ENCODE results near the gene RTF2.
"Not testable (repeated sequence)": the region's sequence is repeated elsewhere in the genome, so short reads cannot be mapped to it uniquely, and the experiment has no call there.

RTF2 gene

DNA sequence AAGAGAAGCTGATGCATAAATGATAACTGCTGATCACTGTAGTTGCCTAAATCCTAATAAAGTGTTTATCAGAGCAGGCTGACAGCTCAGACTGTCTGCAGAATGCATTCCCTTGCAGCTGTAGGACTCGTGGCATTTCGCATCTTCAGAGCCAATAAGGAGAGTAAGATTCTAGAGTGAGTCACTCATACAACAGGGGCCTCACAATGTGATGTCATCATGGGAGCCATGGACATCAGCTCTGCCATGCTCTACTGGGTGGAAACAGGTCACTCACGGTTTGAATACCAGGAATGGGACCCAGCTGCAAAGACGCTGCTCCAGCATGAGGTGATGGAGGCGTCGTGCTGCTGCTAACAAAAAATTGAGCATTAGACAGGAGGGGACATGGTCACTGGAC, 72.0 kb downstream of the RTF2 start:
- no peak for DNase-seq

DNA sequence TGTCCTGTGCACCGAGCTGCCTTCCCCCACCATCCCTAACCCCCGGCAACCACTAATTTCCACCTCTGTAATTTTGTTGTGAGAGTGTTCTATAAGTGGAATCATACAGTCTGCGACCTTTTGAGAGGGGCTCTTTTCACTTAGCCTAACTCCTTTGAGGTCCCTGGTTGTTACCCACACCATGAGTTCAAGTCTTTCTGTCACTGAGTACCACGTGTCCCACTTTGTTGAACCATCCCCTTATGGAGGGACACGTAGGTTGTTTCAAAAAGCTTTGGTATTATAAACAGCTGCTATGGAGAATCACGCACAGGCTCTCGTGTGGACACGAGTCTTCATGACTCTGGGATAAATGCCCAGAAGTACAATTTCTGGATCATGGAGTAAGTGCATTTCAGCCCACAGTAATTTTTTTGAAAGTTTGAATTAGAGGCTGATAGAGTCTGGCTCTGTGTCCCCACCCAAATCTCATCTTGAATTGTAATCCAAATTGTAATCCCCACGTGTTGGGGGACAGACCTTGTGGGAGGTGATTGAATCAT, 74.1 kb downstream of the RTF2 start:
- DNase-seq, result no peak

DNA sequence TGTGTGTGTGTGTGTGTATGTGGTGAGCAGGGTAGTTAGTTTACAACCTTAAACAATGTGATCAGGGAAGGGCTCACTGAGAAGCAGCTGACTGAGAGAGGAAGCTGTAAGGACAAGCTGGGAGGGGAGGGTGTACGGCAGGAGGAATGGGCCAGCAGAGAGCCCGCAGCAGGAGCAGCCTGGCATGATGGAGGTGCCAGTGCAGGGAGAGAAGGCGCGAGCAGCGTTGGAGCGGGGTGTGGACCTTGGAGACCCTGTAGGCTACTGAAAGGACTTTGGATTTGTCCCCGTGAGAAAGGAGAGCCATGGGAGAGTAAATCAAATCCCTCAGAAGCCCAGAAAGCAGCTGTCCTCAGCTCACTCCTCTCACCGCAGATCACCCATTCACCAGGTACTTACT, 83.1 kb downstream of the RTF2 start:
- DNase-seq, result no peak

DNA sequence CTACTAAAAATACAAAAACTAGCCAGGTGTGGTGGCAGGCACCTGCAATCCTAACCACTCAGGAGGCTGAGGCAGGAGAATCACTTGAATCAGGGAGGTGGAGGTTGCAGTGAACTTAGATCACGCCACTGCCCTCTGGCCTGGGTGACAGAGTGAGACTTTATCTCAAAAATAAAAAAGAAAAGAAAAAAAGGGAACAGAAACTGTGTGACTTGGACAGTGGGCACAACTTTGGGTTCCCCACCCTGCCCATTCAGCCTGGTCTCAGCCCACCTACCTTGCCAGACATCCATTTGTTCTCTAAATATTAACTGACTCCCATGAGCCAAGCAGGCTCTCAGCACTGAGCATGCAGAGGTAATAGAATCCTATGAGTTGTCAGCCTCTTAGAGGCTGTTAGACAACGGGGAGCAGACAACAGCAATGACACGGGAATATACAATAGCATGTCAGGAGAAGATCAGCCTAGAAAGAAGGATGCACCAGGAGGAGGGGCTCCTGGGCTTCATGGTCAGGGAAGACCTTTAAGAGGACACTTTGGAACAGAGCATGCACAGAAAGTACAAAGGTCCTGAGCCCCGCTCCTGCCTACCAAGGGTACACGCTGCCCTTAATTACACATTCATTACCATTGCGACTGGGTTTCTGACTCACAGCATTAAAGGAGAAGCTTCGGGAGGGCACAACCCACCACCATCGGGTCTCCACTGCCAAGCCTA, 84.6 kb downstream of the RTF2 start:
- no peak for DNase-seq

DNA sequence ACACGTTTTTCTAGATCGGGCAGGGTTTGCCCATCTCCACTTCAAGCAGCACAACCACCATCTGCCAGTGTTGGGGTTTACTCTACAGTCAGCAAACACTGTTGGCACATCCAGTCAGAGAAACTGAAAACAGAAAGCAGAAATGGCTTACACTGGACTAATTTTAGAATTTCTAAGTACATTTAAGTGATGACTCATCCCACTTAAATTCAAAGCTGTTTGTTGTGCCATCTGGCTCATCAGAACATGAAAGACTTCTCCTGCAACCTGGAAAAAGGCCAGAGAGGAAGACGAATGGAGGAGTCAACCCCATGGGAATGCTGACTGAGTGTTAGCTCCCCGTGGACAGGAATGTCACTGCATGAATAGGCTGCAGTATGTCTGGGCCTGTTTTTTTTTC, 86.4 kb downstream of the RTF2 start:
- DNase-seq, result peak in 12 of 56 donors; percentile 1 to 42 (median 12)

DNA sequence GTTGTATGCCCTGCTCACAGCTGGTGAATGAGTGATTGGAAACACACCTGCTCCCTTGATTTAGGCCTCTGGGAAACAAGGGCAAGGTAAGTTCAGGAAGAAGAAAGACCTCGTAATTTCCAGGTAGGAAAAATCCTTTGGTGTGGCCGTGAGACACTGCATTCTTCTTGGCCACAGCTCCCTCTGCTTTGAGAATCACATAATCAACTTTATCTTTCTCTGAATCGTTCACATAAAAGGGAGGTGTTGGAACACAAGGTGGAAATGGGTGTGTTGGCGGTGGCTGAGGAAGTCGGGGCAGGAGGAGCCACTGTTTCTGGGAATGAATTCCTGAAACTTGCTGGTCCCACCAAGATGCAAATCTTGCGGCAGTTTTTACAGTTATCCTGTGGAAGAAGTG, 90.5 kb downstream of the RTF2 start:
- DNase-seq, result no peak

DNA sequence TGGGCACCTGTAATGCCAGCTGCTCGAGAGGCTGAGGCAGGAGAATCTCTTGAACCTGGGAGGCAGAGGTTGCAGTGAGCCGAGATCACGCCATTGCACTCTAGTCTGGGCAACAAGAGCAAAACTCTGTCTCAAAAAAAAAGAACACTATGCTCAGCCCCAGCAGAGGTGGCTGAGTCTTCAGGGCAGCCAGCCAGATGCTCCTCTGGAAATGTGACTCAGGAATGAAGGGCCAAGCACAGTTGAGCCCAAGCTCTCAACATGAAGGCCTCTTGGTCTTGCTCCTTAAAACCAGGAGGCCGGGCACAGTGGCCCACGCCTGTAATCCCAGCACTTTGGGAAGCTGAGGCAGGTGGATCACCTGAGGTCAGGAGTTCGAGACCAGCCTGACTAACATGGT, 96.1 kb downstream of the RTF2 start:
- DNase-seq, result not testable (repeated sequence)

DNA sequence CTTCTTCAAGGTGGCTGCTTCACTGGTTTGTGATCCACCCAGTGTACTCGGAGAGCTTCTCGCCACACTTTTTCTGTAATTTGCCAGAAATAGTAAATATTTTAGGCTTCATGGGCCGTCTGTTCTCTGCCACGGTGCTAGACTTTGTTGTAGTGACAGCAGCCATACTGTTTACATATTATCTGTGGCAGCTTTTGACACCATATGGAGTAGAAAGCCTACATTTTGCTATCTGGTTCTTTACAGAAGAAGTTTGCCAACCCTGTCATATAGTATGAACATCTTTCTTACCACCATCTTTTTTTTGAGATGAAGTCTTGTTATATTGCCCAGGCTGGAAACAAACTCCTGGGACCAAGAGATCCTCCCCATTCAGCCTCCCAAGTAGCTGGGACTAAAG, 97.1 kb downstream of the RTF2 start:
- DNase-seq, result no peak

DNA sequence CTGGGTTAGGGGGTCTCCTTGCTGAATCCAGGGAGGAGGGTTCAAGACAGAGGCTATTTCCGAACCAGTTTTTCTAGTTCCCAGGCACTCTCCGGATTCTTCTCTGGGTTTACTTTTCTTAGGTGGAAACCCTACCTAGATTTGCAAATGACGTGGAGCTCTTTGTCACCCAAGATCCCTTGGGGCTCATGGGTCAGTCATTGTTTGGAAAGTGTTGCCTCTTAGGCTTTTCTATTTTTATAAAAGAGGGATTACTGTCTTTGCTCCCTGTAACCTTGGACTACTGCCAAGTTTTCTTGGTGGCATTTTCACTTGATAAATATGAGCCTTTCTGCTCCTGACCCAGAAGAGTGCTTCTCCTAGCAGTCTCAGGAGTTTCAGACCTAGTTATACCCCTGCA, 98.2 kb downstream of the RTF2 start:
- no peak for DNase-seq
